Rectal smooth muscle tissue (tissue), 1 donor: ENCODE data around the gene TMEM134.

Experiments used
- H3K27ac ChIP-seq: one replicate; pipeline ENCODE4 v1.7.0; 2013; ENCODE audit warnings: low read depth, low read length, inconsistent platforms
- H3K27me3 ChIP-seq: one replicate; pipeline ENCODE4 v1.7.0; 2013; ENCODE audit warnings: low read length; ENCODE audit not compliant: control insufficient read depth, insufficient read depth
- H3K36me3 ChIP-seq: one replicate; pipeline ENCODE4 v1.7.0; 2013; ENCODE audit warnings: low read length; ENCODE audit not compliant: control insufficient read depth, insufficient read depth
- H3K4me1 ChIP-seq: one replicate; pipeline ENCODE4 v1.7.0; 2013; ENCODE audit warnings: low read length; ENCODE audit not compliant: control insufficient read depth, insufficient read depth
- H3K4me3 ChIP-seq: one replicate; pipeline ENCODE4 v1.7.0; 2013; ENCODE audit warnings: low read length
- H3K9ac ChIP-seq: one replicate; pipeline ENCODE4 v1.7.0; 2013; ENCODE audit warnings: low read length

The TMEM134 gene

DNA sequence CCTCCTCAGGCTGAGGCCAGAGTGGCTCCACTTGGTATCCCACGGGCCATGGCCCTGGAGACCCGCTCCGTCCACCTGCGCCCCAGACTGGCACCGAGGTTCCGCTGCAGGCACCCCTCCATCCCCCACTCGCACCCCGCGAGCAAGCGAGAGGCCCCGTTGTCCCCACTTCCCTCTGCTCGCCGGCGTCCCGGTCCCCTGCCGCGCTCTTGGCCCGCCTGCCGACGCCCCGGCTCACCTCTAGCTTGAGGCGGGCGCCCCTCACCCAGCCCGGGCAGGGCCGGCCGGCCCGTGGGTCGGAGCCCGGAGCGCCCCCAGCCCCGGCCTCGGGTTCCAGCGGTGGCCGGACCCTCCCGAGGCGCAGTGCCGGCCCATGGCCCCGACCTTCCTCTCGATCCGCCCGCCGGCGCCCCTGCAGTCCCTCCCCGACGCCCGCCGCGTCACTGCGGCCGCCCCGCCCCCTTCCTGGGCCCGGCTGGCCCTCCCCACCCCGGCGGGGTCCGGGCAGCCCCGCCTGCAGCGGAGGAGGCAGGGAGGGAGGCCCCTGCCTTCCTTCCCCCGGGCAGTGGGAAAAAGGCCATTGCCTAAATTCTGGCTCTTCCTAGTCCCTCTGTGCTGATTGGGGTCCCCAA is 36.0 kb upstream of the TMEM134 start, which contains the start of gene PITPNM1:
TSS of gene PITPNM1 (minus strand) at position 414 of the 632 bp plus-strand sequence. CDS start 1,183 bp downstream, outside the sequence.
- Histone ChIP-seq H3K36me3 (no peaks in the 10 kb centered on the region), H3K9ac (peak within 1 kb of the TSS; percentile 54), H3K27ac (peak within 1 kb of the TSS; percentile 67), H3K4me3 (peak within 1 kb of the TSS; percentile 85), H3K27me3 (peaks cover 5% of the 10 kb centered on the region), H3K4me1 (peaks cover 9% of the 10 kb centered on the region)

DNA sequence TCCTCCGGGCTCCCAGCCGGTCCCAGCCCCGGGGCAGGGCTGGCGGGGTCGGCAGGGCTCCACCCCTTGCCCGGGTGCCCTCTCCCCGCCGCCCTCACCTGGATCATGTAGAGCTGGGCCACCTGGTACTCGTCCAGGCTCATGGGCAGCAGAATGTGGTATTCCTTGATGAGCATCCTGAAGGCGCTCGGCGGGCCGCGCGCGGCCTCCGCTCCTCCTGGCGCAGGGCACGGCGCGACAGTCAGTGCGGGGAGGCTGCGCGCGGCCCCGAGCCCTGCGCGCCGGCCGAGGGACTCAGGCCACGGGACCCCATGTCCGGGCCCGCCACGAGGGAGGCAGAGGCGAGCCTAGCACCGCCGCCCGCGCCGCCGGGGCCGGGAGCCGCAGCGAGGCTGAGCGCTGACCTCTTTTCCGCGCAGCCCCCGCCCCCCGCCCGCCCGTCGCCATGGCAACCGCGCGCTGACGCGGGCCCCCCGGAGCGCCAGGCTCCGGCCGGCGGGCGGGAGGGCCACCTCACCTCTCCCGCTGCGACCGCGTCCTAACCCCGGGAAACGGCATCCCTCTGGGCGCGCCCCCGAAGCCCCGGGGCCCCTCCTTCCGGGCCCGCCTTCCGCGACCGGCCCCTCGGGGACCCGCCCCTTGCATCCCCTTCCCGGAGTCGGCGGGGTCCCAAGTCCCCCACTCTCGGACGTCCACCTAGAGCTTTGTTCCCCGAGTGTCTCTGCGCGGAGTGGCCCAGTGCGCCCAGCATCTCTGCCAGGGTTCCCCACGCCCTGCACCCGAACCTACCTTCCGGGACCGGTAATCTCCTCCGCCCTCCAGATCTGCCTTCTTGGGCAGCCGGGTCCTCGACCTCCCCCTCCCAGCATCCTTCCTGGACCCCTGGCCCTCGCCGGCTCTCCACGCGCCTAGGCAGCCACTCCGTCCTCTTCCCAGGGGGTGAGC is 35.2 kb upstream of the TMEM134 start:
- peak overlapping the region; percentile 51 for H3K9ac ChIP-seq
- H3K27ac ChIP-seq: peak overlapping the region; percentile 33
- H3K4me3 ChIP-seq: peak overlapping the region; percentile 85
- peaks cover 9% of the 10 kb centered on the region for H3K4me1 ChIP-seq
- H3K27me3 ChIP-seq: peaks cover 5% of the 10 kb centered on the region
- H3K36me3 ChIP-seq: no peaks in the 10 kb centered on the region

DNA sequence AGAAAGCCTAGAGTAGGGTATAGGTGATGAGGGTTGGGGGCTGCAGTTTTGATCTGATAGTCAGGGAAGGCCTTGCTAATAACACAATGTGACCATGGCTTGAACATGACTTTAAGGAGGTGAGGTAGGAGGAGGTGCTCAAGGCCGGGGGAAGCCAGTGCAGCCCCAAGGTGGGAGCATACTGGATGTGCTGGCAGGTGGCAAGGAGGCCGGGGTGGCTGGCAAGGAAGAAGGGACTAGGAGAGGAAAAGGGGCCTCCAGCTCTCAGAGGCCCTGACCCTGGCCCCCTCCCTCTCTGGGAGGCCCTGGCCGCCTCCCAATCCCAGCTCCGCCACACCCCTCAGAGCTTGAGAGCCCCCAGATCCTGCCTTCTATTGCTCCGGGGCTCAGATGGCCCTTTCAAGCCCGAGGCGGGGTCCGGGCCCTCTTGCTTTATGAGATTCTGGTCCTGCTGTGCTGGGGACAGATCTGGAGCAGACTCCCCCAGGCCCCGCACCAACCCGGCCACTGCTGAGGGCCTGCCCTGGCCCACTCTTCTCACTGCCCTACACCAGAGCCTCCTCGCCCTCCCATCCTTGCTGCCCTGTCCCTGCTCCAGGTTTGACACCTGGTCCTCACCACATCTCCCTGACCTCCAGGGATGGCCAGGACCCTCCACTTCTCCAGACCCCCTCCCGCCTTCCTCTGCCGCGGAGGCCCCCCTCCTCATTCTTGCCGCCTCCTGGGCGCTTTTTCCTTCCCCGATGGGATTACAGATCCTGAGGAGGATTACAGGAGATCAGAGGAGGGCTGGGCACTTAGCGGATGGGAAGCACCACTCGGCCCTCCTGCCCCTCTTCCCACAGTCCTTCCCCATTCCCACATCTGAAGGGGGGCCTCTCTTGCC is 34.3 kb upstream of the TMEM134 start:
- H3K36me3 ChIP-seq: peaks cover 3% of the 10 kb centered on the region
- peaks cover 9% of the 10 kb centered on the region for H3K4me1 ChIP-seq
- H3K9ac ChIP-seq: no peak overlapping the region
- H3K27ac ChIP-seq: no peak overlapping the region
- H3K27me3 ChIP-seq: peaks cover 5% of the 10 kb centered on the region
- peak overlapping the region; percentile 52 for H3K4me3 ChIP-seq

DNA sequence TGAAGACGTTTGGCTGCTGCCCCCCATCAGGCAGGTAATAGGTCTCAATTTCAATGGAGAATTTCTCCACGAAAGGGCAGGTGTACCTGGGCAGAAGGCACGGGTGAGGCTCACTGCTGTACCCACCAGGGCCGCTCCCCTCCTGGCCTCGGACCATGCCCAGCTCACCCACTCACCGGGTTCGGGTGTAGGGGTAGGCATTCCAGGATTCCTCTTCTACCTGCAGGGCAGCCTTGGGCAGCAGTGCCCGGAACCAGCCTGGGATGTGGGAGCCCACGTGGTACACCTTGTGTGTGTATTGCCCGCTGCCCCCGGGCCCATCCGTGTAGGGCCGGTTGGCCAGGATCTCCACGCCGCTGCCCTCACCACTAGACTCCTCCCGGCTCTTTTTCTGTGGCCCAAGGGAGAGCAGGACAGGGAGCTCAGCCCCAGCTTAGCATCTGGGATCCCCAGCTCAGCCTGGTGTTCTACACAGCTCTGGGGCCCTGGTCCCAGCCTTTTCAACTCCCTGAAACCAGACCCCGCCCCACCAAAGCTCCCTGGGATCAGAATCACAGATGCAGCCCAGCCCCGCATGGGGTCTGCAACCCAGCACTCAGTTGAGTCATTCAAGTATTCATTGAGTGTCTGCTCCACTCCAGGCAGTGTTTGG is 33.4 kb upstream of the TMEM134 start:
- Histone ChIP-seq H3K9ac (no peak overlapping the region), H3K36me3 (peaks cover 3% of the 10 kb centered on the region), H3K27ac (no peak overlapping the region), H3K4me3 (no peak overlapping the region), H3K4me1 (peaks cover 9% of the 10 kb centered on the region), H3K27me3 (peaks cover 3% of the 10 kb centered on the region)

DNA sequence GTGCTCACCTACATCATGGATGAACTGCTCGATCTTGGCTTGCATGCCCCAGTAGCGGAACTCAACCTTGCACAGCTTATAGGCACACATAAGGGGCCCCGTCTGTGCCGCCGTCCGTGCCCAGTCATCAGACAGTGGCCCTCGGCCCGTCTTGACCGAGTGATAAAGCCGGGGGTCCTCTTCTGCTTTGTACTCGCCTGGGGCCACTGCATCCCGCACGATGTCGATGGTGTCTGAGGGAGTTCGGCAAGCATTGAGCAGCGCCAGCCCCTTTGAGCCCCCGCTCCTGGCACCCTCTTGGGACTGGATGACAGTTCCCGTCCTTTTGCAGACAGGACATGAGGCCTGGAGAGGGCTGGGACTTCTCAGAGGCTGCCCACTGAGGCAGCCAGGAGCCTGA is 32.8 kb upstream of the TMEM134 start:
- Histone ChIP-seq H3K9ac (no peak overlapping the region), H3K27ac (no peak overlapping the region), H3K36me3 (peaks cover 3% of the 10 kb centered on the region), H3K4me1 (peaks cover 9% of the 10 kb centered on the region), H3K4me3 (no peak overlapping the region), H3K27me3 (peaks cover 3% of the 10 kb centered on the region)

DNA sequence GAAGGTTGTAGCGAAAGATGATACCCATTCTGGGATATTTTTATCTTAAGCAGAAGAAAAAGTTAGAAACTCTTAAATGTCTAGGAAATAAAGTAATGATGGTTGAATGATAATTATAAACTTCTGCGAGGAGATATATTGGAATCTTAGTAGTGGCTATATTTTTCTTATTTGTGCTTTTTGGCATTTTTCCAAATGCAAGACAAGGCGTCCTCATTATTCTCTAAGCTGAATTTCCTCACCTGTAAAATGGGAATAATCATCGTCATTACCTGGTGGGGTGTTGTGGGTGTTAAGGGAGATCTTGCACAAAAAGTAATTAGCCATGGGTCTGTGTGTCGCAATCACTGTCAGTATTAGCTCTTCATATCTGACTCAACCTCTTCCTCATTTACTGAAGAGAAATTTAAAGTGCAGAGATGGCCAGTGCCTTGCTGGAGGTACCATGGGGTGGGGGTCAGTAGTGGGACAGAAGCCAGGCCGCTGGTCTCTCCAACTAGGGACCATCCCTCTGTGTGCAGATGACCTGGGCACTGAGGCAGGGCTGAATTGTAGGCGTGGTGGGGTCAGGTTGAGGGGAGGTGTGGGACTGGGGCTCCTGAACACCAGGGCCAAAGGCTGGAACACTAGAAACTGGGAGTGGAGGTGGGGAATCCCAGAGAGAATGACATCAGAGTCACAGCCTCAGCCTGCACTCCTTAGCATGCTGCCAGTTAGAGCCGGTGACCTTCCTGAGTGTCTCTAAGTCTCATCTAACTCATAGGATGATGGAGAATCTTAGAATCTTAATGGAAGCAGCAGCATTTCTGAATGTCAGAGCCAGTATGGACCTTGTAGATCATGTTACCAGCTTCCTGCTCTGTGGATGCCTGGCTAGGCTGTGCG is 32.0 kb upstream of the TMEM134 start:
- no peak overlapping the region for H3K9ac ChIP-seq
- no peak overlapping the region for H3K27ac ChIP-seq
- H3K36me3 ChIP-seq: peaks cover 6% of the 10 kb centered on the region
- H3K4me3 ChIP-seq: no peak overlapping the region
- peaks cover 9% of the 10 kb centered on the region for H3K4me1 ChIP-seq
- H3K27me3 ChIP-seq: peaks cover 3% of the 10 kb centered on the region

DNA sequence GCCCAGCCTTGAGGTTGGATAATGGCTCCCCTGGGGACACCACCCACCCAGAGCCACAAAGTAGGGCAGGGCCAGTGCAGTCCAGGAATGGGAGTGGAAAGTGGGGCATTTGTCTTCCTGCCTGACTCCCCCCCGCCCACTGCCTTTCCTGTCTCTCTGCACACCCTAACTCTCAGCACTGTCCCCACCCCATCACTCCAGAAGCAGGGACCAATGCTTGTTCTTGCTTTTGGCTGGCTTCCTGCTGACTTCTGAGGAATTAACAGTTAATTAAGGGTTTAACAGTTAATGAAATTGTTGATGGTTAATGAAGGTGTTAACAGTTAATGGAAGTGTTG is 31.4 kb upstream of the TMEM134 start:
- Histone ChIP-seq H3K27ac (no peak overlapping the region), H3K27me3 (peaks cover 3% of the 10 kb centered on the region), H3K9ac (no peak overlapping the region), H3K4me1 (peaks cover 3% of the 10 kb centered on the region), H3K4me3 (no peak overlapping the region), H3K36me3 (peaks cover 6% of the 10 kb centered on the region)

DNA sequence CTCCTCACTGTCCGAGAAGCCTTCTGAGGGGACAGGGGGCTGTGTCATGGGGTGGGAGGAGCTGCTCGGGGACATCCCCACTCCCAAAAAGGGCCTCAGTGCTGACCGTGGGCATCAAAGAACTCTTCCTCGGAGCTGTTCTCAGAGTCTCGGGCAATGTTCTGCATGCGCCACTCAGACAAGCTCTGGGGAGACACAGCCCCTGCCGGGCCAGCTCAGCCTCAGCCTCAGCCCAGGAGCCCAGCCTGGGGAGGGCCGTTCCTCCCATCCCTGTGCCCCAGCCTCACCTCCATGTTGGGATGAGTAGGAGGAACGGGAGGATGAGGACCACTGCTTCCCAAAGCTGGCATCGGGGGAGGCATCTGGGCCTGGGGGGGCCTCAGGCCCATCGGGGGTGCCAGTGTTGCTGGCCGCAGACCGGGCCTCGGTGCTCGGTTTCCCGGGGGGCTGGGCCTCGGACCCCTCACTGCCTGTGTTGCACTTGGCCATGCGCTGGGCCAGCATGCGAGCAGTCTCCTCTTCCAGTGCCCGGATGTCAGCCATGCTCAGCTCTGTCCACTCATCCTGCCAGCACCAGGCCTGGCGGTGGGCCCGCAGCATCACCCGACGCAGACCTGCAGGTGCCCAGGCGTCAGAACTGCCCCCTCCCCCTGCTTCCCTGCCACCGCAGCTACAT is 30.9 kb upstream of the TMEM134 start:
- Histone ChIP-seq H3K27ac (no peak overlapping the region), H3K4me3 (no peak overlapping the region), H3K9ac (no peak overlapping the region), H3K36me3 (peaks cover 6% of the 10 kb centered on the region), H3K27me3 (peaks cover 3% of the 10 kb centered on the region), H3K4me1 (peaks cover 2% of the 10 kb centered on the region)

DNA sequence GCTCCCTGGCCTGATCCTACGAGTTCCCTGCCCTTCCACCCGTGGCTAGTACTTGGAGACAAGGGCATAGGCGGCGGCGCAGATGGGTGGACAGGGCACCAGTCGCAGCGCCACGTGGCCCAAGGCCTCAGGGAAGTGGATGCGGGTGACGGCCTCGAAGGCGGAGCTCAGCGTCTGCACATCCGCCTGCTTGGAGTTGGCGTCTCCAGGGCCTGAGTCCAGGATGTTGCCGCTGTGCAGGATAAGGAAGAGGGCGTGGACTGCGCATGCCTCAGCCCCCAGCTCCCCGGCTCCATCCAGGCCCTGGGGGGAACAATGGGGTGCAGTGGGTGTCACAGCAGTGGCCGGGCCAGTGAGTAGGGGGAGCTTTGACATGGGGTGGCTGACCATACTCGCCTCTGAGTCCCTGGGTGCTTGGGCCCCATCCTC is 29.5 kb upstream of the TMEM134 start:
- Histone ChIP-seq H3K4me1 (no peaks in the 10 kb centered on the region), H3K36me3 (peaks cover 6% of the 10 kb centered on the region), H3K27me3 (no peaks in the 10 kb centered on the region), H3K4me3 (no peak overlapping the region), H3K27ac (no peak overlapping the region), H3K9ac (no peak overlapping the region)

DNA sequence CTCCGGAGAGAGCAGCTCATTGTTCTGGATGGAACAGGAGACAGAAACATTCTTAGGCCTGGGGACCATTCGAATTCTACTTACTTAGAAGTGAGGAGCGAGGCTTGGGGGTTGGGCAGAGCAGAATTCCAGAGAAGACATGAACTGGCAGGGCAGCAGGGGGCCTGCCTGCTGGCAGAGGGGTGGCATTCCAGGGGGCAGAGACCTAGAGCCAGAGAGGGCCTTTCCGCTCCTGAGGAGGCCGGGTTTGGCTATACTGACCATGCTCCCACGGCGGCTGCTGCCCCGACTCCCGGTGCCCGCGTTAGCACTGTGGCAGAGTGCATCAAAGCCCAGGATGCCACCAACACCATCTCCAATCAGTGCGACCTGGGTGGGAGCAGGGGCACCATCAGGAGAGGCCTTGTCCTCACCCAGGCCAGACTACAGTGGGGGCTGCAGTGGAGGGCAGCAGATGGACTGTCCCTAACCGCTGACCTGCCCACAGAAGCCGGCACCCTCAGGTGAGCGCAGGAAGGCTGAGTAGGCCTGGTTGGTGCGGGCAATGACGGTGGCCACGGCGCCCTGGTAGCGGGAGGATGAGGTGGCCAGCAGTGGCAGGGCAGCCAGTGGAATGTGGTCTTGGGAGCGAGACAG is 28.7 kb upstream of the TMEM134 start:
- no peaks in the 10 kb centered on the region for H3K27me3 ChIP-seq
- H3K4me1 ChIP-seq: no peaks in the 10 kb centered on the region
- no peak overlapping the region for H3K9ac ChIP-seq
- H3K4me3 ChIP-seq: no peak overlapping the region
- H3K36me3 ChIP-seq: peaks cover 6% of the 10 kb centered on the region
- no peak overlapping the region for H3K27ac ChIP-seq
